GM12875 (cell line): Measurements from ENCODE around the gene MTCL1.

Experiments used
- H3K4me3 ChIP-seq: one replicate; pipeline ENCODE4 v1.5.1; 2011; ENCODE audit warnings: low read depth, low read length, control low read depth
- CTCF ChIP-seq: IDR thresholded peaks from 2 replicates; pipeline ENCODE4 v1.5.1; 2011; ENCODE audit warnings: low read depth, mild to moderate bottlenecking, control low read depth, inconsistent platforms, low read length, moderate library complexity, borderline replicate concordance; ENCODE audit not compliant: insufficient read depth

MTCL1 gene

GRCh38 chr18:8793445-8794155 is 88.2 kb downstream of the MTCL1 start:
- TF ChIP-seq CTCF = no peak
- H3K4me3 ChIP-seq = no peak overlapping the region

DNA sequence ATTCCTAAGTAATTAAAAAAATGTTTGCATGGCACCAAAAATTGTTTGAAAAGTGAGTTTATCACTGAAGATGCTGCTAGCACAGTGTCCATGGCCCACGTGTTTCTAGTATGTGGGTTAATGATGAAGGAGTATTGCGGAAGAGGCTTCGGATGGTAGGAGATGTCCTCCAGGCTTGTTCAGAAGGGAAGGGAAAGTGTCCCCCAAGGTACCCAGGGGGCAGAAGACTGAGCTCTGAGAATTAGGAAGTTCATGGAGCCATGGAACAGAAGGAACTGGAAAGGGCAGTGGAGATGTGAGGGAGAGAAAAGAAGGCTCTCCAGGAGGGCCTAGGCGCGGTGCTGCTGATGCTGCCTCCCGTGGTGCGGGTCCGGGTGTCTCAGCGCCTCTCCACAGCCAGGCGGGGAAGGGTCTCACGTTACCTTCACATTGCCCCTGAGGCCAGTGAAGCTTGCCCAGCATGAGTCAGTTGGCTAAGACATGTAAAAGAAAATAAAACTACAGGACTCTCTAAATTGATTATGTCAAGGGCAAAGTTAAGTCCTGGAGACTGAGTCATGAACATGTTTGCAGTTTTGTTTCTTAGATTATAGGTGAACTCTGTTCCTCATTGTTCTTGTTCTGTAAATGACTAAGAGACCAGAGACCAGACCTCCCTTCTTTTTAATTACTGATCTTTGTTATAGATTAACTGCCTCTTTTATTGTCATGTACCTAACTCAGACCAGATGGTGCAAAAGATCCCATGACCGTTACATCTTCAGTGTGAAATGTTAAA is 89.0 kb downstream of the MTCL1 start:
- H3K4me3 ChIP-seq = no peak overlapping the region
- no peak for TF ChIP-seq CTCF

DNA sequence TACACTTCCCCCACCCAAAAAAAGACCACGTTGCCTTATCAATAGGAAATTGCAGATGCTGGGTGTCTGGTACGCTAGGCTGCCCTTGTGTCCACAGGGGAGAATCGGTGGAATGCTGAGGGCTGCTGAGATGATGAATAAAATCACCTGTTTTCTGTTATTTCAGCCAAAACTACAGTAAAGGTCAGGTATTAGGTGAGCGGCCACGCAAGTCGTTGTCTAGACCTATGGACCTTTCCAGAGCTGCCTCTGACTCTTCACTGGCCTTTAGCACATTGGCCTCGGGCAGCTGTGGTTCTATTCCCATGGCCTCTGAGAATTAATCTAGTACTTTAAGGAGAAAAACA is 89.6 kb downstream of the MTCL1 start:
- TF ChIP-seq CTCF = no peak
- H3K4me3 ChIP-seq = no peak overlapping the region

- TF ChIP-seq CTCF = no peak
- H3K4me3 ChIP-seq = no peak overlapping the region
Observed at GRCh38 chr18:8795586-8796325, 90.4 kb downstream of the MTCL1 start.

DNA sequence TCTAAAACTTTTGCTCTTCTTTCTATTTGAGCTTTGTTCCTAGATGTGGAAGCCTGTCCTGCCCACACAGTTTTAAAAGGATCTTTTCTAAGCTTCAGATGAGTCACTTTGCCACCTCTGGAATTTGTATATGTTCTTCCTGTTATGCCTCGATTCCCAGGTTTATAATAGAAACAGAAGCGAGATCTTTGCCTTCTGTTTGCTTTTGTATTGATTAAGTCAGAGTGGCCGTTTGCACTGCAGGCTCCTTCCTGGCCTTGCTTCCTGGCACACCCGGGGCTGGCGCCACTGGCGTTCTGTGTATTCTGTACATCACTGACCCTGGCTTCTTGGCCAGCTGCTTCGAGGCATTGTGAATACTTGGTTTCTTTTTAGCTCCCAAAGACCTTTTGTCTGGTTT is 91.8 kb downstream of the MTCL1 start:
- H3K4me3 ChIP-seq = no peak overlapping the region
- no peak for TF ChIP-seq CTCF

DNA sequence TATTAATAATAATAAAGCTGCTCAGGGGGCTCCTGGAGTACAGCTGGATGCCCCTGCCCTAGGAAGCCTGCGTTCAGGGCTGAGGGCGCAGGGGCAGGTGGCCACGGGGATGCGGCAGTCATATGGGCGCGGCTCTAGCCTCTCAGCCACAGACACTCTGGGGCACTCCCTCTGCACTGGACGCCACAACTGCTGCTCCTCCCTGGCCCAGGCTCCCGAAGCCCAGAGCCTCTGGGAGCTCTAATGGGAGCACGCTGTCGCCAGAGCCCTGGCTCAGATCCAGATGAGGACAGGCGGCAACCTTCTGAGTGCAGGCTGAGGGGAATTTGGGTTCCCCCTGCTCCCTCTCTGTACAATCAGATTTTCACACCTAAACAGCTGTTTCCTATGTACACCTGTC is 93.6 kb downstream of the MTCL1 start:
- no peak for TF ChIP-seq CTCF
- no peak overlapping the region for H3K4me3 ChIP-seq
